ENCODE data around the gene FTO. TPM values are rescaled to one million over a fixed set of nuclear protein-coding genes. Genes with fewer than 3 reads are reported as not detected.

FTO gene
- total and polyA plus RNA-seq, 2 of the 13 experiments (the other 11 are each of a cell fraction or from before 2014, with no cell fraction given) = 41.6 to 55.8 TPM

GRCh38 chr16:54158986-54159385, 455.0 kb downstream of the FTO start (continued):
- TF ChIP-seq KDM2A (CRISPR knock-in tag; IDR thresholded peaks at IDR 0.05; ENCODE audit: borderline replicate concordance, low read depth) = no peak
- TF ChIP-seq ZNF747 (CRISPR knock-in tag; IDR thresholded peaks at IDR 0.05; ENCODE audit: borderline replicate concordance) = 0 out of 2 replicates have a peak, but pooled peaks have one; percentile 19
- TF ChIP-seq ZNF367 (CRISPR knock-in tag; IDR thresholded peaks at IDR 0.05; ENCODE audit: borderline replicate concordance) = no peak
- peak; percentile 49; the same call in 1 of the 2 replicates for TF ChIP-seq TBX2 (CRISPR knock-in tag; IDR thresholded peaks at IDR 0.05; ENCODE audit: borderline replicate concordance)
- TF ChIP-seq ZNF615 (CRISPR knock-in tag; IDR thresholded peaks at IDR 0.05; ENCODE audit: borderline replicate concordance) = no peak
- no peak for TF ChIP-seq TFDP1 (CRISPR knock-in tag; IDR thresholded peaks at IDR 0.05; ENCODE audit: borderline replicate concordance)

- in situ Hi-C loops (cut with HindIII; ENCODE audit: extremely low pct_ligation_motif_present, low pct_unique_long_range_greater_than_20kb) (no loop called here), intact Hi-C loops (cut with micrococcal nuclease; ENCODE audit: unreplicated experiment) (no loop called here)
- Histone ChIP-seq H3K79me2 (ENCODE audit: insufficient read depth, low read length) (no peaks in the 10 kb centered on the region), H3K27ac (ENCODE audit: extremely low read length, insufficient read depth, low read length) (no peak overlapping the region), H3K9me3 (ENCODE audit: low read length) (no peaks in the 10 kb centered on the region), H3K36me3 (replicated peaks in 1 of 2; ENCODE audit: control insufficient read depth in 1 of 2, insufficient read depth in 2 of 2, low read length in 2 of 2) (no peaks in the 10 kb centered on the region), H2AFZ (ENCODE audit: low read length) (no peak overlapping the region), H3K4me1 (ENCODE audit: insufficient read depth, low read length) (peaks cover 70% of the 10 kb centered on the region), H3K4me2 (ENCODE audit: low read depth, low read length) (no peak overlapping the region), H3K4me3 (replicated peaks in 1 of 3; ENCODE audit: insufficient read depth in 1 of 3, low read depth in 2 of 3, low read length in 3 of 3) (no peak overlapping the region), H3K9ac (ENCODE audit: insufficient read depth, low read depth, low read length) (no peak overlapping the region), H4K20me1 (ENCODE audit: insufficient read depth, low read length) (no peaks in the 10 kb centered on the region), H3K27me3 (ENCODE audit: control insufficient read depth in 1 of 2, insufficient read depth in 2 of 2, low read length in 2 of 2) (no peaks in the 10 kb centered on the region)
- DNase-seq (ENCODE audit: low spot score) = no peak
- 78% methylated on average over 6 of the region's 6 CpGs for WGBS (ENCODE audit: low lambda C conversion rate)
- POLR2A ChIA-PET = interaction anchor here (1.2 to 1.6 kb wide), 2 partner anchors 17 to 35 kb away, joined by 3 to 5 read pairs; no protein-coding TSS in a partner anchor
- FAIRE-seq = no peak
- no TSS peak for BruUV-seq (replicated peaks)
- CTCF ChIA-PET (ENCODE audit: low intra/inter-chr PET ratio, low total read pairs) = no interaction called here
- no peak for ATAC-seq
- TF ChIP-seq JARID2 (CRISPR knock-in tag; IDR thresholded peaks at IDR 0.05; ENCODE audit: insufficient replicate concordance) = no peak
- no peak for TF ChIP-seq TARDBP (CRISPR knock-in tag; IDR thresholded peaks at IDR 0.05)
- no peak for TF ChIP-seq TOE1 (CRISPR knock-in tag; IDR thresholded peaks at IDR 0.05)
- no peak for TF ChIP-seq SP140L (CRISPR knock-in tag; IDR thresholded peaks at IDR 0.05; ENCODE audit: borderline replicate concordance)
- 0 out of 2 replicates have a peak, but pooled peaks have one; percentile 33 for TF ChIP-seq TP53 (CRISPR knock-in tag; conservative IDR thresholded peaks at IDR 0.05)
- no peak for TF ChIP-seq FOXA3 (CRISPR knock-in tag; IDR thresholded peaks at IDR 0.05)
- TF ChIP-seq CEBPG (CRISPR knock-in tag; IDR thresholded peaks at IDR 0.05) = peak; percentile 74
- no peak for TF ChIP-seq EZH2 (conservative IDR thresholded peaks at IDR 0.05; ENCODE audit: low read depth, low read length)
Observed at GRCh38 chr16:54159490-54160080, 455.6 kb downstream of the FTO start.
